Measurements from ENCODE around the gene KRT4.

GRCh38 chr12:52774629-52775250, 39.2 kb downstream of the KRT4 start:
- TF ChIP-seq POLR2A (IDR thresholded peaks at IDR 0.05) (no peak), POLR2AphosphoS5 (IDR thresholded peaks at IDR 0.05) (no peak)
- TF ChIP-seq, protein P1, sequence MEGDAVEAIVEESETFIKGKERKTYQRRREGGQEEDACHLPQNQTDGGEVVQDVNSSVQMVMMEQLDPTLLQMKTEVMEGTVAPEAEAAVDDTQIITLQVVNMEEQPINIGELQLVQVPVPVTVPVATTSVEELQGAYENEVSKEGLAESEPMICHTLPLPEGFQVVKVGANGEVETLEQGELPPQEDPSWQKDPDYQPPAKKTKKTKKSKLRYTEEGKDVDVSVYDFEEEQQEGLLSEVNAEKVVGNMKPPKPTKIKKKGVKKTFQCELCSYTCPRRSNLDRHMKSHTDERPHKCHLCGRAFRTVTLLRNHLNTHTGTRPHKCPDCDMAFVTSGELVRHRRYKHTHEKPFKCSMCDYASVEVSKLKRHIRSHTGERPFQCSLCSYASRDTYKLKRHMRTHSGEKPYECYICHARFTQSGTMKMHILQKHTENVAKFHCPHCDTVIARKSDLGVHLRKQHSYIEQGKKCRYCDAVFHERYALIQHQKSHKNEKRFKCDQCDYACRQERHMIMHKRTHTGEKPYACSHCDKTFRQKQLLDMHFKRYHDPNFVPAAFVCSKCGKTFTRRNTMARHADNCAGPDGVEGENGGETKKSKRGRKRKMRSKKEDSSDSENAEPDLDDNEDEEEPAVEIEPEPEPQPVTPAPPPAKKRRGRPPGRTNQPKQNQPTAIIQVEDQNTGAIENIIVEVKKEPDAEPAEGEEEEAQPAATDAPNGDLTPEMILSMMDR (IDR thresholded peaks at IDR 0.05 in 8 of 11, conservative IDR thresholded peaks at IDR 0.05 in 3 of 11): no peak
